ENCODE measurements around the gene TOX4. TPM values are rescaled to one million over a fixed set of nuclear protein-coding genes. Genes with fewer than 3 reads are reported as not detected.

TOX4 gene
- total and polyA plus RNA-seq, 9 of the 15 experiments (the other 6 are each of a cell fraction or from before 2014, with no cell fraction given): 9.9 to 76.5 (median 41.0) TPM

GRCh38 chr14:21476925-21477681, at the start of gene TOX4, which contains the start of gene RAB2B (continued):
- TF ChIP-seq, protein P1, sequence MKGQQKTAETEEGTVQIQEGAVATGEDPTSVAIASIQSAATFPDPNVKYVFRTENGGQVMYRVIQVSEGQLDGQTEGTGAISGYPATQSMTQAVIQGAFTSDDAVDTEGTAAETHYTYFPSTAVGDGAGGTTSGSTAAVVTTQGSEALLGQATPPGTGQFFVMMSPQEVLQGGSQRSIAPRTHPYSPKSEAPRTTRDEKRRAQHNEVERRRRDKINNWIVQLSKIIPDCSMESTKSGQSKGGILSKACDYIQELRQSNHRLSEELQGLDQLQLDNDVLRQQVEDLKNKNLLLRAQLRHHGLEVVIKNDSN (CRISPR knock-in tag; IDR thresholded peaks at IDR 0.05): 0 out of 2 replicates have a peak, but pooled peaks have one; percentile 21
- TF ChIP-seq, protein P2, sequence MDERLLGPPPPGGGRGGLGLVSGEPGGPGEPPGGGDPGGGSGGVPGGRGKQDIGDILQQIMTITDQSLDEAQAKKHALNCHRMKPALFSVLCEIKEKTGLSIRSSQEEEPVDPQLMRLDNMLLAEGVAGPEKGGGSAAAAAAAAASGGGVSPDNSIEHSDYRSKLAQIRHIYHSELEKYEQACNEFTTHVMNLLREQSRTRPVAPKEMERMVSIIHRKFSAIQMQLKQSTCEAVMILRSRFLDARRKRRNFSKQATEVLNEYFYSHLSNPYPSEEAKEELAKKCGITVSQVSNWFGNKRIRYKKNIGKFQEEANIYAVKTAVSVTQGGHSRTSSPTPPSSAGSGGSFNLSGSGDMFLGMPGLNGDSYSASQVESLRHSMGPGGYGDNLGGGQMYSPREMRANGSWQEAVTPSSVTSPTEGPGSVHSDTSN (CRISPR knock-in tag; IDR thresholded peaks at IDR 0.05; ENCODE audit: low read depth): no peak
- TF ChIP-seq, protein P2 (tag; conservative IDR thresholded peaks at IDR 0.05; ENCODE audit: low read depth): no peak
- peak; percentile 73 for TF ChIP-seq SIN3B (IDR thresholded peaks at IDR 0.05; ENCODE audit: low read depth)
- peak in 2 of 3 experiments; percentile 28 to 43 for TF ChIP-seq YY1 (IDR thresholded peaks at IDR 0.05; ENCODE audit: borderline replicate concordance in 1 of 3, control insufficient read depth in 1 of 3, extremely low read depth in 1 of 3, insufficient read depth in 3 of 3, insufficient read length in 1 of 3, insufficient replicate concordance in 2 of 3, low read depth in 1 of 3, low read length in 2 of 3)
- peak; percentile 37; the same call in 1 of the 2 replicates for TF ChIP-seq TEAD4 (IDR thresholded peaks at IDR 0.05; ENCODE audit: low read length)
- TF ChIP-seq TEAD4 (CRISPR knock-in tag; IDR thresholded peaks at IDR 0.05; ENCODE audit: borderline replicate concordance): no peak
- TF ChIP-seq SMAD3 (CRISPR knock-in tag; conservative IDR thresholded peaks at IDR 0.05): no peak
- no peak for TF ChIP-seq SNRNP70 (optimal IDR thresholded peaks at IDR 0.05; ENCODE audit: low read depth, low read length)
- TF ChIP-seq RAD21 (CRISPR knock-in tag; conservative IDR thresholded peaks at IDR 0.05 in 1 of 2, IDR thresholded peaks at IDR 0.05 in 1 of 2): 0 out of 4 replicates have a peak, but pooled peaks have one; percentile 13 to 16
- TF ChIP-seq RBFOX2 (IDR thresholded peaks at IDR 0.05; ENCODE audit: low read depth, low read length): peak; percentile 73
- no peak for TF ChIP-seq TCF3 (CRISPR knock-in tag; IDR thresholded peaks at IDR 0.05)
- peak; percentile 77; the same call in 1 of the 2 replicates for TF ChIP-seq NBN (IDR thresholded peaks at IDR 0.05; ENCODE audit: low read depth)
